Erythroblast (primary cell): ENCODE data around the gene GP1BA.

Experiments used
- GATA1 ChIP-seq: IDR thresholded peaks from 2 replicates; pipeline ENCODE4 v1.6.1; 2011; ENCODE audit warnings: low read depth, mild to moderate bottlenecking, control low read depth, low read length, moderate library complexity
- POLR2A ChIP-seq: IDR thresholded peaks from 2 replicates; pipeline ENCODE4 v1.6.1; 2011; ENCODE audit warnings: mild to moderate bottlenecking, low read length

DNA sequence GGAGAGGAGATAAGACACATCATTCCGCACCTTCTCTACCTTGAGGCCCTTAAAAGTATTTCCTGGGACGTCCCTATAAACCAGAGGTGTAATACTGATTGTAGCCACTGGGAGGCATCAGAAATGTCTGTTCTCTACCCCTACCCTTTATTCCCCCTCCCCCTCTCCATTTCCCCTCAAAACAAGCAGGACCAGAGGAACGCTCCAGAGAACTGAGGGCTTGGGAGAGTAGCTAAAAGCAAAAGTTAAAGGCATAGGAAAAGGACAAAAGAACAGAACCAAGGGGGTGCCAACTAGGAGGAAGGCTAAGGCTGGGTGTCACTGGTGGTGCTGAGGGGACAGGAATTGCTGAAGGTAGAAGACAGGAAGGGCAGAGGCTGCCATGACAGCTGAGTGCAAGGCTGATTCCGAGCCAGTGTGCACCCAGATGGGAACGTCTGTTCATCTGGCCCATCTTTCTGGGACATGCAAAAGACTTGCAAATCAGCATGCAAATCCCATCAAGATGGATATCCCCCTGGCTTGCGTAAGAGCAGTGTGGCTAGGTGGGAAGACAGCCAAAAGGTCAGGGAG lies 48.7 kb downstream of the GP1BA start:
- no peak for TF ChIP-seq POLR2A
- no peak for TF ChIP-seq GATA1
